HG03432 (cell line): ENCODE measurements around the gene CEP55.

ENCODE experiments used
- ATAC-seq: cut with Tn5 transposase; IDR thresholded peaks from one replicate; pipeline ENCODE4 v1.9.1; 2021; ENCODE audit warnings: mild to moderate bottlenecking, moderate library complexity; ENCODE audit not compliant: unreplicated experiment

Gene CEP55

DNA sequence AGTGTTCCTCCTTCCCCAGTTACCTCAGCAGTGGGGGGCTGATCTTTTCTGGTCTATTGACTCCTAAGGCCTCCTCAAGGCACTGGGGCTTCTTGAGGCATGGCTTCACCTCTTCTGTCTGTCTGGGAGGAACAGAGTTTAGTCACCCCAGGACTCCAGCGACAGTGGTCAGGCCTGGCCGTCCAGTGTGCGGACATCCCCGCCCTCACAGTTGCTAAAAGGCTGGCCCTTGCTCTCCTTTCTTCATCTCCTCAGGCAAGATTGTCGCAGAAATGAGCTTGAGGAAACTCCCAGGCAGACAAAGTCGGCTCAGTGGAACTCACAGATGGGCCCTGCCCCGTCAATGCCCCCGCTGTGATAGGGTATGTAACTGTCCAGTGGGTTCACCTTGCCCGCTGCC, 63.1 kb downstream of the CEP55 start:
- ATAC-seq, result no peak

DNA sequence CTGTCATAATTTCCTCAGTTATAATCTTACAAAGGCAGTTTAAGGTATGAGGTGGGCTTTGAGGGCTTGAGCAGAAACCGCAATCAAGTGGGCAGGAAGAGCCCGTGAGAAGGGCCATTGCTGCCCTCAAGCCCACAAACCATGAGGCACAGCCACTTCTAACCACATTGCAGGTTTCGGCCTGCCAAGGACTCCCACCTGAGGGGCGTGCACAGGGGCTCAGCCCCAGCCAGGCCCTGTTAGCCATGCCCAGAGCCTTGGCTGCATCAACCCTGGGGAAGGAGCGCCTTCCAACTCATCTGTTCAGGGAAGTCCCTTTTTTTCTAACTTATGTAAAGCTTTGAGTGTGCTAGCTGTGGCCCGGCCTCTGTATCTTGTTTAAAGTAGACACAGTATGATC, 64.1 kb downstream of the CEP55 start:
- ATAC-seq, result no peak

DNA sequence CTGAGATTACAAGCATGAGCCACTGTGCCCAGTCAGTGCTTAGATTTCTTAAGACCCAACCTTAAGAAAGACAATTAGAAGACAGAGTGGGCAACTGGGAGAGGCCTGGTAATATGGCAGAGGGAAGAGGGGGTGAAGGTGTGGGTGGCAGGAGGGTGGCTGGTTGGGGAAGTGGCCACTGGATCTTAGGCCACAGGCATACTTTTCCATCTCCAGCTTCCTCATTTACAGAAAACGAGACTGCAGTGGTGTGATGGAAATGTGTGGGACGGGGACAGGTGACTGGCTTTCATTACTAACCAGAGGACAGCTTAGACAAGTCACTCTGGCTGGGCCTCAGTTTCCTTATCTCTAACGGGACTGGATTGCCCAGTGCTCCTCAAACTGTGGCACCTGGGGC, 69.0 kb downstream of the CEP55 start:
- no peak for ATAC-seq

DNA sequence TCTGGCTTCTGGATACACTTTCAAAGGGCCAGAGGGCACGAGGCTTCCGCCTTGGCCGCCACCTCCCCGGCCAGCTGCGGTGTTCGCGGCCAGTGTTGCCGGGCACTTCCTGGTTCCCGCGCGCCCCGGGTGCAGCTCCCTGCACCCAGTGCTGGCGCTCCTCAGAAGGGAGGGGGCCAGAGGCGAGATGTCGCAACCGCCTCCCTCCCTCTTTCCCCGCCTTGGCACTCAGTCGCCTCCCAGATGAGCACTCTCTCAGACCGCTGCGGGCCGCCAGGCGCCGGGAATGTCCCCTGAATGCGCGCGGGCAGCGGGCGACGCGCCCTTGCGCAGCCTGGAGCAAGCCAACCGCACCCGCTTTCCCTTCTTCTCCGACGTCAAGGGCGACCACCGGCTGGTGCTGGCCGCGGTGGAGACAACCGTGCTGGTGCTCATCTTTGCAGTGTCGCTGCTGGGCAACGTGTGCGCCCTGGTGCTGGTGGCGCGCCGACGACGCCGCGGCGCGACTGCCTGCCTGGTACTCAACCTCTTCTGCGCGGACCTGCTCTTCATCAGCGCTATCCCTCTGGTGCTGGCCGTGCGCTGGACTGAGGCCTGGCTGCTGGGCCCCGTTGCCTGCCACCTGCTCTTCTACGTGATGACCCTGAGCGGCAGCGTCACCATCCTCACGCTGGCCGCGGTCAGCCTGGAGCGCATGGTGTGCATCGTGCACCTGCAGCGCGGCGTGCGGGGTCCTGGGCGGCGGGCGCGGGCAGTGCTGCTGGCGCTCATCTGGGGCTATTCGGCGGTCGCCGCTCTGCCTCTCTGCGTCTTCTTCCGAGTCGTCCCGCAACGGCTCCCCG, 70.2 kb downstream of the CEP55 start, which contains the start of gene FFAR4:
Gene FFAR4, plus strand, starts transcription at position 231 of the 842 bp plus-strand sequence. Its CDS starts 56 bp downstream, at position 287.
- ATAC-seq, result no peak

DNA sequence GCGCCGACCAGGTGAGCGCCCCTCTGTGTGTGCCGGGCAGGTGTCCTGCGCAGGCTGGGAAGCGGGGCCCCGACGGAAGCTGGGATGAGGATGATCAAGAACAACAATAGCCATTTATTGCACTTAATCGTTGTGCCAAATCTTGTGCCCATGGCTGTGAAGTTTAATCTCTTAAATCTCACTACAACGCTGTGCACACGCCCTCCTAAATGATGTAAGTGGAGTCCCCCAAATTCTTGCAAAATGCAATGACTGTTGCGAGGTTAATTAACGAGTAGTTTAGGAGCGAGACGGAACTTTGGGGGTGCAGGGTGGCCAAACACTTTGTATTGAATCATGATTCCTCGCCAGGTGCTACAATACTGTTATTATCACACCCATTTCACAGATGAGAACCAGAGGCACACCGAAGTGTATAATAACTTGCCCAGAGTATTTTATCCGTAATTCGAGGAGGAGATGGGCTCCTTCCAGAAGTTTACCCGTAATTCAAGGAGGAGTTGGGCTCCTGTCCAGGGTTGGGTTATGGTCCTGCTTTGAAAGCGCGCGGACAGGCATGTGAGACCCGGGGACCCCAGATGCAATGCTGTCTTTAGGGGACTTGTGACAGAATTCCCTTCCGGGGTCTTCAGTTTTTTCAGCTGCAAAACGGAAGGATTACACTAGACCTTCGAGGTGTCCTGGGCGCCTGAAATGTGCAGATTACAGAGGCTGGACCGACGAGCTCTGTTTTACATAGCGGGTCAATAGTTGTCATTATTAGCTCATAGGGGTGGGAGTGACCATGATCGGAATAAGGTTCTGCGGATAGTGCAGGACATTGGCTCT, 71.1 kb downstream of the CEP55 start:
- ATAC-seq, result no peak

DNA sequence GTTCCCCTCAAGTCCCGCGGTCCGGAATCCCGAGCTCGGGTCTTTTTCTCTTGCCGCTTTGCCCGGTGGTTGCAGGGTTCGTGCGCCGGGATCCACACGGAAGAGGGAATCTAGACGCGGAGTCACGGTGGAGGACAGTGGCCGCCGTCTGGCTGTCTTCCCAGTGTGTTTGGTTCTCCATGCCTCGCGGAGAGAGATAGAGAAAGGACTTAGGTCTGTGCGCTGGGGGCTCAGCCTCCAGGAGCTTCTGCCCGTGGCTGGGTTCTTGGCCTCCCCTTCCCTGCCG, 71.6 kb downstream of the CEP55 start:
- ATAC-seq, result no peak

DNA sequence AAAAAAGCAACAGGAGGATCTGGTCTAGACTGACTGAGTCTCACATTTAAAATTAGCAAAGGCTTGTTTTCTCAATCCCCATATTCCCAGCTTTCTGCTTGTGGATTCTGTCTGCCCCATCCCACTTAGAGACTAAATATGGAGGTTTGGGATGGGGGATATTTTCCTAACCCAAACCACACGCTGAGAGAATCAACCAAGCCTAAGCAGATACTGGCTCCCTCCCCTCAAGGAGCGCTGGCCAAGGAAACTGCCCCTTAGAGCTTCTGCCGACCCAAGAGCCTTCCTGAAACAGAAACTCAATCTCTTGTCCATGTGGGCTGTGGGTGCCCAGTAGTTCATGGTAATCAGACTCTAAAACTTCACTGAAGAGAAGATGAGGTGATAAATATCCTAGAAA, 74.0 kb downstream of the CEP55 start:
- ATAC-seq, result no peak

DNA sequence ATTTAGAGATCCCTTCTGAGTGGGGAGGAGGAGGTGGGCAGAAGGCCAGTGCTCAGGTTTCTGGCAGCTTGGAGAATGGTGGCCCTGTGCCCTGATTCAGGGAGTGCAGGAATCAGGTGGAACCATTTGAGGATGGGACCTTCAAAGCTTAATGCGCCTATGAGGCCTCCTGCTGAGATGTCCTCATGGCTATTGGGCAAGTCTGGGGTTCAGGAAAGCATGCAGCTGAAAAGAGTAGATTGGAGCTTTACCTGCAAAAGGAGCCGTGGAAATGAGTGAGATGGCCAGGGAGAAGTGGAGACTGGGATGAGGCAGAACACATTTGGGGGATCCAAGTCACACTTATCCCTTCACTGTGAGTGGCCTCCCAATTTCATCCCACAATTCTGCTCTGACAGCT, 76.2 kb downstream of the CEP55 start:
- ATAC-seq, result no peak

DNA sequence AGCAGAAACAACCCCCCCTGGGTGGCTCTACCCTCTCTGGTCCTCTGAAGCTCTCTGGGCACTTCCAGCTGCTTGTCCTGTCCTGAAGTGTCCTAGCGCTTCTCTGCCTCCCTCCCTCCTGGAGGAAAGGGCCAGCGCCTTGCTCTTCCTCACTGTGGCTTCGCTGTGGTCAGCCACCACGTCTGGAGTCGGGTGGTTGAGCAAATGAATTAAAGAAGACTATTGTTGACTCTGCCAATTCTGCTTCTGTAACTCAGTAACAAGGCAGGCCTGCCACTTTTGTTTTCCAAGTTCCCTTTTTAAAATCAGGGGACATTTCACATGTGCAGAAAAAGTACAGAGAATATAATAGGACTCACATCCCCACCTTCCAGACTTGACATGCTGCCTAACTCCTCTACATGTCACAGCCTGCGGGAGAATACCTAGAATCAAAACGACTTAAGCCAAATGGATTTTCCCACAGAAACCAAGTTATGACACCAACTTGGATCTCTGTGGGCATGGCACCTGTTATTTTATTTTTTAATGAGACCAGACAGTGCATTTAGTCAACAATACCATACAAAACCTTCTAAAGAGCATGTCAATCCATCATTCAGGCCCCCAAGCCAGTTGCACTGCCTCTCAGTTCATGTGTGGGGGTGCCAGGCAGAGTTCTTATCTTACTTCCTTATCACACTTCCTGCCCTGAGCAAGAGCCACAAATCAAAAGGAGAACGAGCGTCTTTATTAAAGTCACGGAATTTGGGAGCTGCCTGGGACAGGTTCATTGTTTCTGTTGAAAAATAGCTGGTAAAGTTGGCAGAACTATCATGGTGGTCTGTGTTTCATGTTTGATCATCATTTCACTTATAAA, 76.9 kb downstream of the CEP55 start:
- ATAC-seq, result no peak

DNA sequence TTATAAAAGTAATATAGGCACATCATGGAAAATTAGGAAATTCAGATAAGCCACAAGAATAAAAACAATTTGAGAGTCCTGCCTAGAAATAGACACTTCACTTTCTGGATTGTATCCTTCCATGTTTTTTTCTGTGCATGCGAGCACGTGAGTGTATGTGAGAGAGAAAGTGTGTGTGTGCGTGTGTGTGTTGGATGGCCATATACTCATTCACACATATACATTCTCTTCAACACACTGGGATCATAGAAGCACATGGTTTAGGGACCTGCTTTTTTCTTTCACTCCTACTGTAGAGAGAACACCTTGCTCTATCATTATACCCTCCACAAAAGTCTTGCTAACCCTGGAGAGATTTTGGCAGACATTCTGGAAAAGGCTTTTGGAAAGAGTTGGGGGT, 77.5 kb downstream of the CEP55 start:
- ATAC-seq, result no peak

DNA sequence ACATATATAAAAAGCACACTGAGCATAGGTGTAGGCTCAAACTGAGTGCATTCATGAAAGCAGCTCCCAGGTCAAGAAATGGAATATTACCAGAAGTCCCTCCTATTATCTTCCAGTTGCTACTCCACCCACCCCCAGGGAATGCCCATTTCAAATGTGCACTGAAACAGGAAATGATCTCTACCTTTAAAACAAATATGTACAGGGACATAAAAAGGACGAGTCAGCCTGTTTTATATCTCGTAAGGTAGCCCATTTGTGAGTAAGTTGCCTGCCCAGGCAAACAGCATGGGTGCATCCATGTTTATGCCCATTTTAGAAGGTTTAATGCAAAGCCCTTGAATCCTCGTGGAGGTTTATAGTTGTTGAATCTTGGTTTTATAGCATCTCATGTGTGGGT, 80.5 kb downstream of the CEP55 start:
- ATAC-seq, result no peak

DNA sequence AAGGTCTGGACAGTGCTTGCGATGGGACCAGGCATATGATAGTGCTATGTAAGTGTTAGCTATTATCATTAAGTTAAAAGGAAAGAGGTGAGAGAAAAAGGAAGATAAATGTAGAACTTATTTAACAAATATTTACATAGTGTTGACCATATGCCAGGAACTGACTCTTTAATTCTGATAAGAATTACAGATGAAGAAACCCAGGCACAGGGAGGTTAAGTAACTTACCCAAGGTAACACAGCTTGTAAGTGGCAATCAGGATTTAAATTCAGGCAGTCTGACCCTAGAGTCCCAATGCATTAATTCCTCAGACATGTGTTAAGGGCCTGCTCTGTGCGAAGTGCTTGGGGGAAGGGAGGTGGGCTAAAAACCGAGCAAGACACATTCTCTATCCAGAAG, 81.2 kb downstream of the CEP55 start:
- ATAC-seq, result no peak
